CD4-positive, alpha-beta T cell treated with Interleukin-12 subunit alpha and Interleukin-12 subunit beta, for 1 hour (primary cell): ENCODE results near the gene LRRC4C.
"Not testable (repeated sequence)": the region's sequence is repeated elsewhere in the genome, so short reads cannot be mapped to it uniquely, and the experiment has no call there.

Experiments used
- DNase-seq: peaks from one replicate; pipeline ENCODE4 v3.0.0-alpha.2; 2020

LRRC4C gene

DNA sequence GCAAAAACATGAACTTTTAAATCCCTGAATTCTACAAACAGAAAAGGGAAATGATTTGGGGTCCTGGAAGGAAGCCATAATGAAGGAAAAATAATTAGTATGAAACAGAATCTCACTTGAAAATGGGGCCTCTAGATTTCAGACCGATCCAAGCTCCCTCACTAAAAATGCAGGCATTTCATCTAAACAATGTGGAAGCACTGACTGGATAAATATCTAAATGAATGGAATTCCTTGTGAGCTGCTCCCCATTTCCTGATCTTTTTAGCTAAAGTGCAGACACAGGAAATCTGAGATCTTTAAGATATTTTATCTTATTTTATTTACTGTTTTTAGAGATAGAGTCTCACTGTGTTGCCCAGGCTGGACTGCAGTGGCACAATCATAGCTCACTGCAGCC lies 1255.8 kb downstream of the LRRC4C start:
- no peak for DNase-seq

DNA sequence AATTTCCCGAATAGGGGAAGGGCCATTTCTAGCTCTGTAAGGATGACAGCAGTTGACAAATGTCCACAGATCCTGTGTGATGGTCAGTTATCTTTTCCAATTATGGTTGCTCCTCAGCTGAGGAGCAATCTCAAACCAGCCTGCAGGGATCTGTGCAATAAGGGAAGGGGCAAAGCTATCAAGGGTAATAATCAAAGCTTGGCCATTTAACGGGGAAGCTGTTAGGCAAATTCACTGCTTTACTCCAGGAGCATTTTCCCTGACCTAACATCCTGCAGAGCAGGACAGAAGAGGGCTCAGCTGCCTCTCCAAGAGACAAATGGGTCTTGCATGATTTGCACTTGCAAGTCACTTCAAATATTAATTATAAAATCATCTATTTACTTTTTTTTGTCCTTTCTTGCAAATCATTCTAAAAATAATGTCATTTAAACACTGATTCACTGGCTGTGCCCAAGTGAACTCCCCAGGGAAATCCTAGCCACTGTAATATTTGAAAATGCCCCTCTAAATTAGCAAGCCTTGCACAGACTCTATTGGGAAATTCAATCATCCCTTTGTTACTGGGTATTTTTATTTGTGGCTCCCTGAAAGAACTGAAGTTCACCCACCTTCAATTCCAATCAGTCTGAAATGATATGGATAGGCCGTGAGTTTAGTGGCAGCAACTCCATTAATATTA lies 1256.7 kb downstream of the LRRC4C start:
- DNase-seq = no peak

DNA sequence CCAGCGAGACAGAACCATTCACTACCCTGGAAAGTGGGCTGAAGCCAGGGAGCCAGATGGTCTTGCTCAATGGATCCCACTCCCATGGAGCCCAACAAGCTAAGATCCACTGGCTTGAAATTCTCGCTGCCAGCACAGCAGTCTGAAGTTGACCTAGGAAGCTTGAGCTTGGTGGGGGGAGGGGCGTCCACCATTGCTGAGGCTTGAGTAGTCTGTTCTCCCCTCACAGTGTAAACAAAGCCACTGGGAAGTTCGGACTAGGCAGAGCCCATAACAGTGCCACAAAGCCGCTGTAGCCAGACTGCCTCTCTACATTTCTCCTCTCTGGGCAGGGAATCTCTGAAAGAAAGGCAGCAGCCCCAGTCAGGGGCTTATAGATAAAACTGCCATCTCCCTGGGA lies 1266.9 kb downstream of the LRRC4C start:
- not testable (repeated sequence) for DNase-seq

DNA sequence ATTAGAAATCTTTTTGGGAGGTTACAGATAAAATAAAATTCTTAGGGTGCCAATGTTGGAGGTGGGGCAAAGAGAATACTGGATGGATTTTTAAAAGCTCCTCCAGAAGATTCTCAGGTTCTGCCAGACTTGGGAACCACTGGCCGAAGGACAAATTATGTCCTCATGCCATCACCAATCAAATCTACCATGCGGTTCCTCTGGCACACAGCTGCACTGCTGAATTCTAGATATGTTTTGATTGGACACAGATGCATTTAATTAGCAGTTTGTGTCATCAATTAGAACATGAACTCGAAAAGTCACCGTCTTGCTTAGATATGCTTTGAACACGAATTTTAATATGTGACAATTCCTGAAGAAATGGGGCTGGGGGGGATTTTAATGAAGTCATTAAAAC lies 1269.2 kb downstream of the LRRC4C start:
- no peak for DNase-seq

DNA sequence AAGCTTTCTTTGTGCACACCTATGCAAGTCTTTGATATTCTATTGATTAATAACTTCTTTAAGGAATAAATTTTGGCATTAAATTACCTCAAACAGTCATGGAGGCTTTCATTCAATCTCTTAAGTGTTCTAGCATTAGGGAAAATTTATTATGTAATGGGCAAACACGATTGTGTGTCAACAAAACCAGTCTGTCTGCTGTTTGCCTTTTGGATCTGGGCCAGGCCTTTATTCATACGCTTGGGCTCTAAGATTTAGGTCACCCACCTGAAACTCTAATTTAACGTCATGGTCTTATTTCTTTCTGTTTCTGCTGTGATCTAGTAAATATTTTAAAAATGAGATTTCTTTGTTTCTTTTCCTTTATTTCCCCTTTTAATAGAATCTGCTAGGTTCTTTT lies 1270.6 kb downstream of the LRRC4C start:
- no peak for DNase-seq

DNA sequence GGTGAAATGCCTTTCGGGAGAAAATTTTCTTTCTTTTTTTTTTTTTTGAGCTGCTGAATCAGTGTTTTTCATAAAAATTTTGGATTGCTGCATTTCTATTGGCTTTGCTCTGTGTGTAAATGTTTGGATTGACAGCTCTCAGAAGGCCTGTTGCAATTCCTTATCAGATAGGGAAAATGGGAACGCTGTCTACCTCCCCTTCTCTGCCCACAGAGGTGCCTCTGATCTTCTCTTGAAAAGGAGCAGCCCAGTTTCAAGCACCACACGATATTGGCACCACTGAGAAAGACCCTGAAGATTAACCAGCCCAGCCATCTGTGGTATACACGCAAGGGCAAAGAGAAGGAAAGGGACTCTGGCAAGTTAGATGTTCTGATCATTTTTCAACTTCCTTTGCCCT lies 1272.2 kb downstream of the LRRC4C start:
- no peak for DNase-seq

DNA sequence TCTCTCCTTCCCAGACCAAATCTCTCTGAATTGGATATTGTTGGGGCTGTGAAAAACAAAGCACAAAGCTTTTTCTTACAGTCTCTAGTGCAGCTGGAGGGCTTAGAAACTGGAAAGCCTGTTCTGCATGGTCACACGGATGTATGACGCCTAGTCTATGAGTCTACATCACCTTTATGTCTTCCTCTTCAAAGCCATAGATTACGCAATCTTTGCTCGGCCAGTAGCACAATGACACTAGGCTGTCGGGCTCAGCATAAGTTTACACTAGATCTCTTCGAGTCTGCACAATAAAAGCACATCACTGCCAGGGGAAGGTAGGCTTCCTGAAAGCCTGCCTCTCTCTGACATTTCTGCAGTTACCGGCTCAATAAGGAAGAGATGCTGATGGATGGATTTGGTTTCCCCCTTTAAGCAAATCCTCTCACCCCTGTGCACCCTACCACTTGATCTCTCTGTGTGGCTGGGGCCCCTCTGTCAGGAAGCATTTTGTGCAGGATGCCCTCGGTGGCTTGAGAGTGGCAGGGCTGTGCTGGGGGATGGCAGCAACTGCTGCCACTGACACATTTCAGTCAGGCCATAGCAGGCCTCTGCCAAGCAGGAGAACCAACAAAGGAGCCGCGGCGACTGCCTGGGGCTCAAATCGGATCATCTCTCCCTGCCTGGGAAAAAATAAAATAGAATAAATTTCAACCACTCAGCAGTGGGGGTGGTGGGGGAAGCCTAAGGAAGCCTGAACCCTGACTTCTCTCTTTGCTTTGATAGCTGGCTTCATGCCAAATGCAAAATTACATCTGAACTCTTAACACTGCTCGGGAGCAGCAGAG lies 1272.8 kb downstream of the LRRC4C start:
- DNase-seq = no peak

DNA sequence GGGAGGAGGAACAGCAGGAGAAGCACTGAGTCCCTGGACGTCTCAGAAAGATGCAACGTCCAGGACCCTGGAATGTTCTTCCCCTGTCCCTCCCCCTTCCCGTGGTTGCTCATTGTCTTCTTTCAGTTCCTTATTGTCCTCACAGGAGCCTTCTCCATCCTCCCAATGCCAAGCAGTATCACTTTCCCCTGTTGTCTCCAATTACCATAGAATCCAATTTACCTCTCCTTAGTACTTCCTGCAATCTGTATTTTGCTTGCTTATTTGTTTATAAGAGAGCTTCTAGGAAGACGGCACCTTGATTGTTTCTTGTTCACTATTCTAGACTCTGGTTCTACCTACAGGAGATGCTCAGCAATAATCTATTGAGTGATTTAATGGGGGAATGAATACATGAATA lies 1273.7 kb downstream of the LRRC4C start:
- no peak for DNase-seq

DNA sequence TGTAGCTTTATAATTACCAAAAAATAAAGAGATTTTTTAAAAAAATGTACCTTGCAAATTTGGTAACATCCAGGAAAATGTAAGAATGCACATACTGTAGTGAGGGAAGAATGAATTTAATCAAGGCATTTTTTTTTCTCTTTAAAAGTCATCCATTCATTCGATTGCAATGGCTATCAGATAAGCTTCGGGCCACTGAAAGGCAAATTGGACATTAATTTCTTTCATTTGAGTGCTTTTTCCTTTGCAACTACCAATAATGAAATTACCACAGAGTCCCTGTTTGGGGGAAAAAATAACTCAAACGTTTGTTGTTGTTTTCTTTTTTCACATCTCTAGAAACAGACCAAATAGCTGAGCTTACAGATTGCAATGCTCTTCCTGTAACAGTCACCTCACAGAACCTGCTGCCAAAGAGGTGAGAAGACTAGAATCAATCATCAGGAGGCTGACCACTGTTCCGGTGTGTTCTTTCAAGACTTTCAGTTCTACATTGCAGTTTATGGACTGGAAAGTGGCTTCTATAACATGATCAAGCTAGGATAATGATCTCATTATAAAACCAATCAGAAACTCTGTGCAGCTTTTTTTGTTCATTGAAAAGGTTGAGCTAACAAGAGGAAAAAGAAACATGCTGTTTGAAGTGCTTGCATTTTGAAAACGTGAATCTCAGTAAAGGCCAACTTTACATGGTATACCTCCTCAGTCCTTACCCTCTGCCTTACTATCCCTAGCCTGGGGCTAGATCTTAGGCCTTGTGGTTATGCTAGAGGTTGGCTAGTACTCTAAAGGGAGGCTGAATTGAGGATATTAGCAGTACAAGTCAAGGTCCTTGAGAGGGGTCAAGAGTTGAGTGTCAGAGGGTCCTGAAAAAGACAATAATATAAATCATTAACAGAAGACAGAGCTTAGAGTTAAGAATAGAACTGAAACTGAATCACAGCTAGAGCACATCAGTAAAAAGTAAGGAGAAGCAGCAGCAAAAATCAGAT lies 1276.1 kb downstream of the LRRC4C start:
- DNase-seq = no peak

DNA sequence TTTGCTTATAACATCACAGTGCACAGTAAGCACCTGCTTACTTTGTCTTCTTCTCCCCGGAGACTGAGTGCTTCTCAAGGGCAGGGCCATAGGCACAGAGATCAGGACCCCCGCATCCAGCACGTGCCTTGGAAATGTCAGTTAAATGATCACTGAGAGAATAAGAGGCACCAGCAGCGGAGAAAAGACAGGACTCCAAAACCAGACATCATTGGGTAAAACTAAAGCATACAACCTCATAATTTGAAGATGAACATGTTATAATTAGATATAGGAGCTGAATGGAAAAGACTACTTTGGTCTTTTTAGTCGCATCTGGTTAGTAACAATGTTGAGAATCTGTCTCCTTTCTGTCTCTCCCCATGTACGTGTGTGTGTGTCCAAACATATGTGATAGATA lies 1279.9 kb downstream of the LRRC4C start:
- no peak for DNase-seq

DNA sequence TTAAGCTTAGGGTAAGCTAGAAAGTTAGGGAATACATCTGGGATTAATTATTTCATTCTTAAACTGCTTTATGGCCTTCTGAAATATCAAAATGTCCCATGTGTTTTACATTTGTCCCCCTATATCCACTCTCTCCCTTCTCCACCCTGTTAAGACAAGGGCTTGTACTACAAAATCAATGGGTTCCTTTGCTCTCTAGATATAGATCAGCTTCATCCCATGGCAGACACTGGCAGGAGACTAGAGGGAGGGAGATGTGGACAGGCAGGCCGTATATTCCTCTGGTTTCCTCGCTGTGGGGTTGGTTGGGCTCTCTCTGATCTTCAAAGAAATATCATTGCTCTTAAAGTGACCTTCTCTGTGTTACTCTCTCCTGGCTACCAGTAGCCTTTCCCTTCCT lies 1281.0 kb downstream of the LRRC4C start:
- DNase-seq = no peak

DNA sequence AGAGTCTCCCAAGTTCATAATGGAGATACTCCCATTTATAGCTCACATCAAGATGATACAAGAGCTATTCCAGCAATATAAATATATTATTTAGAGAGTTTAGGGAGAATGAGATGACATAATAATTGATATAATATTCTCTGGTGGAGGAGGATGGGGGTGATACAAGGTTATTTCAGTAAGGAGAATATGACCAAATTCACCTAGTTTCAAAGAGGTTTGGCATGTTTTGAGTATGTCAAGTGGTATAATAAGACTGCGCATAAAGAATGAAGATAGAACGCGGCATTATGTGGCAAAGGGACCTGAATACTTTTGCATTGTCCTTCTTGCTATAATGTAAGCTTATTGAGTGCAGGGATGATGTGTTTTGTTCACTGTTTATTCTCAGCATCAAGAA lies 1283.5 kb downstream of the LRRC4C start:
- no peak for DNase-seq

DNA sequence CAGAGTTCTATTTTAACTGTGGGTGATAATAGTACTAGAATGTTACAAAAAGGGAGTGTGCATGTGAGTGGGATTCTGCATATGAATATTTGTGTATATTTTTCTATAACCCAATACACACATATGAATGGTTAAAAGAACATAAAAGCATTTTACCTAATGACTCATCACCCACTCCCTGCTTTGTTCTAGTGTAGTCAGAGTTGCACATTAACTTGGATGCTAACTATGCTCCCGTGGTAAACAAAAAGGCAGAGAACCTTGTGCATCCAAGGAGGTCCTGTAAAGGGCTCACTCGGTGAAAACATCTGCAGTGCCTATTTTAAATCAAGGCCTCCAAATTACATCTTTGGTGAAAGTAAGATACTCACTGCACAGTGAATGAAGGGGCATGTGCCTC lies 1289.4 kb downstream of the LRRC4C start:
- DNase-seq = no peak

DNA sequence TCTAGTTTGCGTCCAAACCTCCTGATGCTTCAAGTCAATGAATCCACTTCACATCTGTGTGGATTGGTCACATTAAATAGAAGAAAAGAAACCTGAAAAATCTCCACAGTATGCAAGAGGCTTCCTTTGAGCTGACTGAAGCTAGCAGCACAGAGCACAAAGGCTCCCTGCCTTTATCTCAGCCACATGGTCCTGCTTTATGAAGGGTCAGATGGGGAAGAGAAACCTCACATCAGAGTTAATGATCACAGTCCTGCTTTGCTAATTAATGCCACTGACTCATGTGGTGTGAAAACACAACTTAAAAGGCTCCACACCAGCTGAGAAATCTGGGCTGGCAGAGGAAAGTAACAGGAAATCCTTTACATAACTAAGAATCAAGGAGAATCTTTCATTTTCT lies 1291.0 kb downstream of the LRRC4C start:
- no peak for DNase-seq

DNA sequence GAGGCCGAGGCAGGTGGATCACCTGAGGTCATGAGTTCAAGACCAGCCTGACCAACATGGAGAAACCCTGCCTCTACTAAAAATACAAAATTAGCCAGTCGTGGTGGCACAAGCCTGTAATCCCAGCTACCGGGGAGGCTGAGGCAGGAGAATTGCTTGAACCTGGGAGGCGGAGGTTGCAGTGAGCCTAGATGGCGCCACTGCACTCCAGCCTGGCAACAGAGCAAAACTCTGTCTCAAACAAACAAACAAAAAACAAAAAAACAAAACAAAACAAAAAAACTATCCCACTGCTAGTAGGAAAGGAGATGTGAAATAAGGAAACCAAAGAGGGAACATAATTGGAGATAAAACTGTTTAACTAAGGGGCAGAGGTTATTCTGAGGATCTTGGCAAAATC lies 1291.6 kb downstream of the LRRC4C start:
- not testable (repeated sequence) for DNase-seq

DNA sequence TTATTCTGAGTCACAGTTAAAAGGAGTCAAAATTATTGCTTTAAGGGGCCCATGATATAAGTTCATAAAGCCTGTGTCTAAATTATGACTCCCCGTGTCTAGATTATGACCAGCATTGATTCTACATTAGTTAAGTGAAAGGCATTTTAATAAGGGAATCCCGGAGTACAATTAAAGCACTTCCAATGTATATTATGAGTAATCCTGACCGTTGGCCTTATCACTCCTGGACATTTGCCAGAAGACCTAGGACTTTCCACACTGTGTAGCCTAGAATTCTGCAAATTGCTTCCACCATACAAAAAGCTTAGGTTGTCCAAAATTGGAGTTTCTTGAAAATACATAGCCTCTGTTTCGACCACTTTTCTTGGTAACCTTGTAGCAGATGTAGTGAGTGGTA lies 1292.6 kb downstream of the LRRC4C start:
- no peak for DNase-seq

DNA sequence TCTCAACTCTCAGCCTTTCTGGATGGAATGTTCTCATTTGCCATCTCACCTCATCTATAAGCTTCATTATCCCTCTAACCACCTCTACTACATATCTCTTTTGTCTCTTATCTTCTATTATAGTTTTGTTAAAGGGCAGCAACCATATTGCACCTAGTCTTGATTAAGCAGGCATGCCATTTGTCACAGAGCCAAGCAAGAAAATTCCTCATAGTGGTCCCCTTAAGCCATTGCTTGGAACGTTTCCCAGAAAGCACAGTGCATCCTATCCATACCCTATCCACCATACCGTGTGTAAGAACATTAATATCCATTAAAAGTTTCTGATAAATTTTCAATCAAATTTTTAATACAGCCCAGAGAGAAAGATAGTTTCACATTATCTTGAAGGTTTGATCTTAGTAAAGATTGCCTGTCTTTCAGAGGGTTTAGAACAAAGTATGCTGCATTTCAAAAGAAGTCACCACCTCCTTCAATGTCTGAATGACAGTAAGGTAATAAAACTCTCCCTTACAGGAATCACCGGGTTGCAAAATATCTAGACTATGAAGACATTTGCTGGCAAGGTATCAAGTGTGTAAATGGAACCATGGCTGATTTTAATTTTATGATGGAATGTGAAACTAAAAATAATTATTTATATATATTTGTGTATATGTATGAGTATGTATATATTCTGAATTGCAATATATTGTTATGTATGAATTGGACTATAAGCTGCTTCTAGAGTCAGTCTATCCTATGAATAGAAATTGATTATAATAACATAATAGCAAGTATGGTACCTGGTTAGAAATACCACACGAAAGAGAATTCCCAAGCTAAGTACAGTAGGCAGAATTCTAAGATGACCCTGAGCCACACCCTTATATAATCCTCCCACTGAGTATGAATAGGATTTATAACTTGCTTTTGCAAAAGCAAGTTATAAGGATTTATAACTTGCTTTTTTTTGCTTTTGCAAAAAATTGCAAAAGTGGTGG lies 1296.3 kb downstream of the LRRC4C start:
- no peak for DNase-seq

DNA sequence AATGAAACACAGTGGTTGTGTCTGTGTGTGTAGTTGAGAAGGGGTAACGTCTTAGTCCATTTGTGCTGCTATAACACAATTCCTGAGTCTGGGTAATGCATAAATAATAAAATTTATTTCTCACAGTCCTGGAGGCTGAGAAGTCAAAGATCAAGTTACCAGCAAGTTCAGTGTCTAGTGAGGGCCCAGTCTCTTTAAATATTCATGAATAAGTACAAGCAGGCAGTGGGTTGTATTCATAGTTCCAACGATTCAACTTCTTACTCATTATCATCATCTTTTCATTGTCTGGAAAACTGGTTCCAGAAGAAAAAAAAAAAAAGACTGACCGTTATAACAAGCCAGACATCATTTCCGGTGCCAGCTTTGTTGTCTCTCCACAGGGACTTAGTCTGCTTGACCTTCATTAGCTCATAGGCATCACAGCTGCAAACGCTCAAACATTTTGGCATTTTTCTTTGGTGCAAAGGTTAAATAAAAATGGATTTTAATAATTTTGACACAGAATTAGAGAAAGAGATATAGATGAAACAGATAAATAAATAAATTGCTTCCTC lies 1297.5 kb downstream of the LRRC4C start:
- DNase-seq = no peak

DNA sequence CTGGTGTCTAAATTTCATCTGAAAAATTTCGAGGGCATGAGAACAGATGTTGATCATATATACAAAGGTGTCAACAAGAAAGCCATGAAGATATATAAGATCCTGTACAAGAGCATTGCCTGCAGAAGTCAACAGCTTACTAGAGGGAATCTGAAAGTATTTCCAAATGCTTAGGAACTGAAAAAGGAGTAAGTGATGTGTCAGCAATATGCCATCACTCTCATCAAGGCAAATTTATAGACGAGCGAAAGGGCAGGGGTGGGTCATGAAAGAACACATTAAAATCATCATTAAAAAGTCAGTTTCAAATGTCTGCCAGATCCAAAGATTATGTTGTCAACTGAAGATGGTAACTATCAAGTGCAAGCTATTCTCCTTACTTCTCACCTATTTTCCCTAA lies 1299.0 kb downstream of the LRRC4C start:
- no peak for DNase-seq

DNA sequence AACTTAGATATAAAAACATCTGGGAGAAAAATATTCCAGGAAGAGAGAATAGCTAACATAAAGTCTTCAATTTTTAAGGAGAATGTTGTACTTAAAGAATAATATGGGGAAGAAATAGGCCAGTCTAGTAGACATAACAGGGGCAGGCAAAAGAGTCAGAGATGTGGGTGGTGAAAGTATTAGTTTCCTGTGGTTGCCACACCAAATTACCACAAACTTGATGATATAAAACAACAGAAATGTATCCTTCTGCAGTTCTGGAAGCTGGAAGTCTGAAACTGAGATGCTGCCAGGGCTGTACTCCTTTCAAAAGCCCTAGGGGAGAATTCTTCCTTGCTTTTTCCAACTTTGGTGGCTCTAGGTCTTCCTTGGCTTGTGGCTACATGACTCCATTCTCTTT lies 1309.7 kb downstream of the LRRC4C start:
- no peak for DNase-seq

DNA sequence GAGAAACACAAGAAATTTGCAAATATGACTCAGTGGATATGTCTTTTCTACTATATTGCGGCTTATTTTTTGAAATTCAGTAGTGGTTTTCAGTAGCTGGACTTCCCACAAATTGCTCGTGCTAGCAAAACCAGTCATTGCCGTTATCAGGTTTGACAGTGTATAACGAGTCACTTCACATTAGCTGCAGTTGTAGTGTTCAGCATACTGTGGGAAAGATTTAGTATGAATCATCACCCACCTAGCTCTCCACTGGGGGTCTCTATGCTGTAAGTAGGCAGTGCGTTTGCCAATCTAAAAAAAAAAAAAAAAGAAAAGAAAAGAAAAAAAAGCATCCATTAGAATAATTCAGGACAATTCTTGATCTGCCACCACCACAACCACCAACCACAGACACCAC lies 1318.9 kb downstream of the LRRC4C start:
- no peak for DNase-seq

DNA sequence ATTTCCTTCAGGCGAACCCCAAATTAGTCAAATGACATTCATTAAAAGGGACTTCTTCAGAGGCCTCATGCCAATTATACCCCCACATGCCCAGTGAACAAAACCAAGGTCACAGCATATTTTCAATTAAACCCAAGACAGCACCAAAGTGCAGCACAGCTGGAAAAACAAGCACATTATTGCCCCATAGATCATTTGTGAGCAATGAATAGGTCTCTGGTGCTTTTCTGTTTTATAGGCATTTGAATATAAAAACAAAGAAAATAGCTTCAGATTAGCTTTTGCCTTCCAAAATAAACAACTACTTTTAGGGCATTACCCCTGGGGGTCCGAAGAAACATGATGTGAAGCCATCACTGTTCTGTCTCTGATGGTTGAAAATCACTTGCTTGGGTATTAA lies 1319.9 kb downstream of the LRRC4C start:
- no peak for DNase-seq
